ENCODE data around the gene CCNE1.

CCNE1 gene

DNA sequence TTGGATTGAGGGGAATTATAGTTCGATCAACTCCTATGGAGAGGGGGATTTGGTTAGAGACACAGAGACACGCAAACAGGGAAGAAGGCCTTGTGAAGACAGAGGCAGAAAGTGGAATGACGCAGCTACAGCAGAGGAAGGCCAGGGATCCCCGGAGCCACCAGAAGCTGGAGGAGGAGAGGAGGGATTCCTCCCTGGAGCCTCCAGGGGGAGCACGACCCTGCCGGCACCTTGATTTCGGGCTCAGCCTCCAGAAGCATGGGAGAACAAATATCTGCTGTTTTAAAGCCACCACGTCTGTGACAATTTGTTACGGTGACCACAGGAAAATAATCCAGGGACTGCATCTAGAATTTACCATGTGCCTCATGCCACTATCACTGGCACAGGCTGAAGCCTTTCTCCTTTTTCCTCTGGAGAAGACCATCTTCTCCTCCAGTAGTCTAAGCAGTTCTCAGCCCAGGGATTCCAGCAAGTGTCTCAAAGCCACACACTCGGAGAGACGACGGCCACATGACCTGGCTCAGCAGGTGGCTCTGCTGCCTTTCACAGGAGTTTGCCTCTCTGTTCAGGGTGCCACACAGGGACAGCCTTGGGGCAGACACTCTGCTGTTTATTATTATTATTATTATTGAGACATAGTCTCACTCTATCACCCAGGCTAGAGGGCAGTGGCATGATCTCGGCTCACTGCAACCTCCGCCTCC, 39.9 kb upstream of the CCNE1 start:
- TF ChIP-seq POLR2AphosphoS5 (IDR thresholded peaks at IDR 0.05; ENCODE audit: low read depth, low read length): no peak
- TF ChIP-seq TAF1 (IDR thresholded peaks at IDR 0.05; ENCODE audit: low read depth, low read length): no peak
- TF ChIP-seq POU2F2 (IDR thresholded peaks at IDR 0.05; ENCODE audit: low read depth, low read length): no peak
- TF ChIP-seq SPI1 (IDR thresholded peaks at IDR 0.05; ENCODE audit: low read depth, low read length): no peak
- no peak for TF ChIP-seq POLR2A (IDR thresholded peaks at IDR 0.05; ENCODE audit: low read depth, low read length)
- no peak for TF ChIP-seq PAX5 (IDR thresholded peaks at IDR 0.05; ENCODE audit: insufficient read depth, low read length, severe bottlenecking)
- DNase-seq (ENCODE audit: insufficient read length, low spot score): no peak
- FAIRE-seq: no peak

- no peak for TF ChIP-seq PAX5 (IDR thresholded peaks at IDR 0.05; ENCODE audit: insufficient read depth, low read length, severe bottlenecking)
- FAIRE-seq: no peak
- no peak for DNase-seq (ENCODE audit: insufficient read length, low spot score)
Observed at GRCh38 chr19:29772696-29773095, 39.1 kb upstream of the CCNE1 start.

DNA sequence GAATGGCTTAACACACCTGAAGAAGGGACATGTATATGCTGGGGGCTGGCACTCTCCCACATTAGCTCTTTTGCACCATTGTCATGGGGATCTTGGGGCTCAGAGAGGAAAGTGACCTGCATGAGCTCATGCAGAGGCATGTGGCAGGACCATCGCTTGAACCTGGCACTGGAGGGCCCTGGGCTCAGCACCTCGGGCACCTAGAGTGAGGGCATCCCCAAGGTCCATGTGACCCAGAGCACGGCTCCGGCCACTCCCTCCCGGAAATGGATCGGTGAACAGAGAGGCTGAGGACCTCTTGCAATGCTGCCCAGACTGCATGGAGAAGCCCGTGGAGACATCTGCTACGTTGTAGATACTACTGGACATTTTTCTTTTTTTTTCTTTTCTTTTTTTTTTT, 38.6 kb upstream of the CCNE1 start:
- FAIRE-seq: no peak
- TF ChIP-seq SPI1 (IDR thresholded peaks at IDR 0.05; ENCODE audit: low read depth, low read length) (no peak), PAX5 (IDR thresholded peaks at IDR 0.05; ENCODE audit: insufficient read depth, low read length, severe bottlenecking) (no peak), POLR2A (IDR thresholded peaks at IDR 0.05; ENCODE audit: low read depth, low read length) (no peak), TAF1 (IDR thresholded peaks at IDR 0.05; ENCODE audit: low read depth, low read length) (no peak), POLR2AphosphoS5 (IDR thresholded peaks at IDR 0.05; ENCODE audit: low read depth, low read length) (no peak), POU2F2 (IDR thresholded peaks at IDR 0.05; ENCODE audit: low read depth, low read length) (no peak)
- DNase-seq (ENCODE audit: insufficient read length, low spot score): no peak

GRCh38 chr19:29774126-29774525, 37.7 kb upstream of the CCNE1 start:
- DNase-seq (ENCODE audit: insufficient read length, low spot score) (no peak), FAIRE-seq (no peak)
- TF ChIP-seq PAX5 (IDR thresholded peaks at IDR 0.05; ENCODE audit: insufficient read depth, low read length, severe bottlenecking): no peak
- TF ChIP-seq SPI1 (IDR thresholded peaks at IDR 0.05; ENCODE audit: low read depth, low read length): no peak
- no peak for TF ChIP-seq POLR2AphosphoS5 (IDR thresholded peaks at IDR 0.05; ENCODE audit: low read depth, low read length)
- no peak for TF ChIP-seq TAF1 (IDR thresholded peaks at IDR 0.05; ENCODE audit: low read depth, low read length)

DNA sequence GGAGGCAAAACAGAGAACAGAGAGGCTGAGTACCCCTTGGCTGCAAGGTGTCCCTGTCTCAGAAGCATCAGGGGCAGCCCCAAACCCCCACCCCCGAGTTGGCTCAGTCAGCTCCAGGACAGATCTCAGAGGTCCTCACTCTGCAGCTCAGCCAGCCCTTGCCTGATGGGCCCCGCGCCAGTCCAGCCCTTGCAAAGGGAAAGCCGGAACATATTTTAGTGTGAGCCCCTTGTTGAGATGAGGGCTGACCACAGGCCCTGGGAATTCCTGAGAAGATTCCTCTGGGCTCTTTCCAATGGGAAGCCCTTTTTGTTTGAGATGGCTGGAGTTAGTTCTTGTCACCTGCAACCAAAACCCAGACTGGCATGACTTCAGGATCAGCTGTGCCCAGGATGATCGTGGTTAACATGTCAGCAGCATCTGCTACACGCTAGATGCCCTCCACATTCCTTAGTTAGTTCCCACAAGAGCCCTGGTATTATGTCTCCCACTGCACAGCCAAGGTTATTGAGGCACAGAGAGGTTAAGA, 33.9 kb upstream of the CCNE1 start:
- TF ChIP-seq SPI1 (IDR thresholded peaks at IDR 0.05; ENCODE audit: low read depth, low read length) (no peak), POLR2AphosphoS5 (IDR thresholded peaks at IDR 0.05; ENCODE audit: low read depth, low read length) (no peak), POU2F2 (IDR thresholded peaks at IDR 0.05; ENCODE audit: low read depth, low read length) (no peak), TAF1 (IDR thresholded peaks at IDR 0.05; ENCODE audit: low read depth, low read length) (no peak), POLR2A (IDR thresholded peaks at IDR 0.05; ENCODE audit: low read depth, low read length) (no peak), PAX5 (IDR thresholded peaks at IDR 0.05; ENCODE audit: insufficient read depth, low read length, severe bottlenecking) (no peak)
- FAIRE-seq (no peak), DNase-seq (ENCODE audit: insufficient read length, low spot score) (no peak)

GRCh38 chr19:29779921-29780320, 31.9 kb upstream of the CCNE1 start:
- FAIRE-seq: no peak
- TF ChIP-seq TAF1 (IDR thresholded peaks at IDR 0.05; ENCODE audit: low read depth, low read length): no peak
- no peak for TF ChIP-seq SPI1 (IDR thresholded peaks at IDR 0.05; ENCODE audit: low read depth, low read length)
- TF ChIP-seq PAX5 (IDR thresholded peaks at IDR 0.05; ENCODE audit: insufficient read depth, low read length, severe bottlenecking): no peak
- no peak for TF ChIP-seq POLR2AphosphoS5 (IDR thresholded peaks at IDR 0.05; ENCODE audit: low read depth, low read length)
- no peak for DNase-seq (ENCODE audit: insufficient read length, low spot score)

GRCh38 chr19:29781386-29782259, 30.2 kb upstream of the CCNE1 start:
- DNase-seq (ENCODE audit: insufficient read length, low spot score): no peak
- FAIRE-seq: no peak
- TF ChIP-seq TAF1 (IDR thresholded peaks at IDR 0.05; ENCODE audit: low read depth, low read length) (no peak), POLR2A (IDR thresholded peaks at IDR 0.05; ENCODE audit: low read depth, low read length) (no peak), POU2F2 (IDR thresholded peaks at IDR 0.05; ENCODE audit: low read depth, low read length) (no peak), PAX5 (IDR thresholded peaks at IDR 0.05; ENCODE audit: insufficient read depth, low read length, severe bottlenecking) (no peak), POLR2AphosphoS5 (IDR thresholded peaks at IDR 0.05; ENCODE audit: low read depth, low read length) (no peak), SPI1 (IDR thresholded peaks at IDR 0.05; ENCODE audit: low read depth, low read length) (no peak)

- FAIRE-seq: no peak
- no peak for DNase-seq (ENCODE audit: insufficient read length, low spot score)
- TF ChIP-seq POLR2AphosphoS5 (IDR thresholded peaks at IDR 0.05; ENCODE audit: low read depth, low read length): no peak
- TF ChIP-seq TAF1 (IDR thresholded peaks at IDR 0.05; ENCODE audit: low read depth, low read length): no peak
- no peak for TF ChIP-seq PAX5 (IDR thresholded peaks at IDR 0.05; ENCODE audit: insufficient read depth, low read length, severe bottlenecking)
- TF ChIP-seq POLR2A (IDR thresholded peaks at IDR 0.05; ENCODE audit: low read depth, low read length): no peak
- TF ChIP-seq SPI1 (IDR thresholded peaks at IDR 0.05; ENCODE audit: low read depth, low read length): no peak
- TF ChIP-seq POU2F2 (IDR thresholded peaks at IDR 0.05; ENCODE audit: low read depth, low read length): no peak
Observed at GRCh38 chr19:29782260-29782580, 29.6 kb upstream of the CCNE1 start.

DNA sequence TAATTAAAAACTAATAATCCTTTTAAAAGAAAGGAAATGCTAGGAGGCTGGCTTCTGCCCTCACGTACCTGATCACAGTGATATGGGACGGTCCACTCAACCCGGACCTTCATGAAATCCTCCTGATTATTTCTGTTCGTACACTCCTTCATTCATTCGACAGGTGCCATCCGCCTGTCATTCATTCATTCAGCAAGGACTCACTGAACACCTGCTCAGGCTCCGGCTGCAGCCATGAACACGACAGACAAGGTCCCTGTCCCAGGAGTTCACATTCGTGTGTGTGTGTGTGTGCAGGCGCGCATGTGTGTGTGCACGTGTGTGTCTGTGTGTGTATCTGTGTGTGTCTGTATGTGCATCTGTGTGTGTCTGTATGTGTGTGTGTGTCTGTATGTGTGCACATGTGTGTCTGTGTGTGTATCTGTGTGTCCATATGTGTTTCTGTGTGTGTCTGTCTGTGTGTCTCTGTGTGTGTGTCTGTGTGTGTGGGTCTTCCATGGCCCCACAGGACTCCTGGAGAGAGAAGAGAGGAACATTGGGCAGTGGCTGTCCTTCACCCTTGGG, 28.1 kb upstream of the CCNE1 start:
- TF ChIP-seq PAX5 (IDR thresholded peaks at IDR 0.05; ENCODE audit: insufficient read depth, low read length, severe bottlenecking) (no peak), SPI1 (IDR thresholded peaks at IDR 0.05; ENCODE audit: low read depth, low read length) (no peak), TAF1 (IDR thresholded peaks at IDR 0.05; ENCODE audit: low read depth, low read length) (no peak), POLR2AphosphoS5 (IDR thresholded peaks at IDR 0.05; ENCODE audit: low read depth, low read length) (no peak)
- FAIRE-seq: no peak
- no peak for DNase-seq (ENCODE audit: insufficient read length, low spot score)

Data from GM12891 (cell line).